Loucy (cell line): ENCODE measurements around the gene VAV2.

ENCODE experiments used
- H2AFZ ChIP-seq: fragments of 200-600 bp; sonication (generic); 2 replicates; pipeline ENCODE4 v1.6.0; 2016; ENCODE audit warnings: antibody characterized with exemption, mild to moderate bottlenecking, low read length, moderate library complexity
- H3F3A ChIP-seq: fragments of 200-600 bp; 2 replicates; pipeline ENCODE4 v1.6.0; 2016; ENCODE audit warnings: antibody characterized with exemption, low read depth, mild to moderate bottlenecking
- H3K27me3 ChIP-seq: fragments of 200-600 bp; sonication (generic); 2 replicates; pipeline ENCODE4 v1.6.1; 2014; ENCODE audit warnings: low read length, mild to moderate bottlenecking; ENCODE audit not compliant: insufficient read depth, poor library complexity, severe bottlenecking
- H3K36me3 ChIP-seq: fragments of 200-600 bp; sonication (generic); 2 replicates; pipeline ENCODE4 v1.6.1; 2016; ENCODE audit warnings: low read length; ENCODE audit not compliant: insufficient read depth
- H3K4me1 ChIP-seq: fragments of 200-600 bp; sonication (generic); 2 replicates; pipeline ENCODE4 v1.5.1; 2014; ENCODE audit warnings: low read length, mild to moderate bottlenecking; ENCODE audit not compliant: insufficient read depth, poor library complexity, severe bottlenecking
- H3K4me2 ChIP-seq: fragments of 200-600 bp; sonication (generic); 2 replicates; pipeline ENCODE4 v1.6.0; 2014; ENCODE audit warnings: antibody characterized with exemption, low read length, low read depth, mild to moderate bottlenecking; ENCODE audit not compliant: poor library complexity, severe bottlenecking
- H3K4me3 ChIP-seq: fragments of 200-600 bp; sonication (generic); 2 replicates; pipeline ENCODE4 v1.5.1; 2014; ENCODE audit warnings: low read length, mild to moderate bottlenecking, mixed read lengths; ENCODE audit not compliant: poor library complexity, severe bottlenecking
- H3K79me2 ChIP-seq: fragments of 200-600 bp; sonication (generic); 2 replicates; pipeline ENCODE4 v1.6.1; 2014; ENCODE audit warnings: low read length; ENCODE audit not compliant: insufficient read depth
- H3K9ac ChIP-seq: fragments of 200-600 bp; sonication (generic); 2 replicates; pipeline ENCODE4 v1.6.0; 2014; ENCODE audit warnings: mild to moderate bottlenecking, low read depth, low read length, moderate library complexity; ENCODE audit not compliant: poor library complexity, severe bottlenecking
- H3K9me2 ChIP-seq: fragments of 200-600 bp; sonication (generic); replicated peaks from 2 replicates; pipeline ENCODE4 v1.6.1; 2016; ENCODE audit warnings: low read depth, low read length, mixed read lengths
- H3K9me3 ChIP-seq: fragments of 200-600 bp; sonication (generic); 2 replicates; pipeline ENCODE4 v1.6.1; 2014; ENCODE audit warnings: mild to moderate bottlenecking, antibody characterized with exemption, low read length, low read depth; ENCODE audit not compliant: insufficient read depth
- H4K20me1 ChIP-seq: fragments of 200-600 bp; sonication (generic); 2 replicates; pipeline ENCODE4 v1.6.0; 2014; ENCODE audit warnings: antibody characterized with exemption, low read length, mild to moderate bottlenecking; ENCODE audit not compliant: insufficient read depth, poor library complexity, severe bottlenecking
- CTCF ChIP-seq: fragments of 200-600 bp; sonication (generic); conservative IDR thresholded peaks from 2 replicates; pipeline ENCODE4 v1.5.1; 2014; ENCODE audit warnings: mild to moderate bottlenecking, antibody characterized with exemption, low read length
- EZH2phosphoT487 ChIP-seq: fragments of 200-600 bp; IDR thresholded peaks from 2 replicates; pipeline ENCODE4 v1.6.1; 2018; ENCODE audit warnings: antibody characterized with exemption, mild to moderate bottlenecking, moderate library complexity, borderline replicate concordance

VAV2 gene

GRCh38 chr9:133855802-133856521 is 136.2 kb downstream of the VAV2 start:
- no peaks in the 10 kb centered on the region for H3K9me3 ChIP-seq
- no peaks in the 10 kb centered on the region for H3K79me2 ChIP-seq
- H3F3A ChIP-seq: no peaks in the 10 kb centered on the region
- H4K20me1 ChIP-seq: no peaks in the 10 kb centered on the region
- no peaks in the 10 kb centered on the region; the same call in 1 of the 2 replicates for H3K36me3 ChIP-seq
- H3K4me2 ChIP-seq: no peak overlapping the region
- no peaks in the 10 kb centered on the region for H3K27me3 ChIP-seq
- H3K4me3 ChIP-seq: no peak overlapping the region
- no peak overlapping the region for H2AFZ ChIP-seq
- no peak overlapping the region for H3K9ac ChIP-seq
- TF ChIP-seq CTCF: no peak
- no peak for TF ChIP-seq EZH2phosphoT487
- H3K4me1 ChIP-seq: no peaks in the 10 kb centered on the region
- H3K9me2 ChIP-seq: no peaks in the 10 kb centered on the region

- no peaks in the 10 kb centered on the region for H3K79me2 ChIP-seq
- H3K9ac ChIP-seq: no peak overlapping the region
- no peaks in the 10 kb centered on the region; the same call in 1 of the 2 replicates for H3K36me3 ChIP-seq
- H3K9me2 ChIP-seq: no peaks in the 10 kb centered on the region
- no peak for TF ChIP-seq EZH2phosphoT487
- TF ChIP-seq CTCF: no peak
- H3K4me2 ChIP-seq: no peak overlapping the region
- H3F3A ChIP-seq: no peaks in the 10 kb centered on the region
- H3K4me1 ChIP-seq: no peaks in the 10 kb centered on the region
- H3K9me3 ChIP-seq: no peaks in the 10 kb centered on the region
- H2AFZ ChIP-seq: no peak overlapping the region
- no peak overlapping the region for H3K4me3 ChIP-seq
- H3K27me3 ChIP-seq: no peaks in the 10 kb centered on the region
- no peaks in the 10 kb centered on the region for H4K20me1 ChIP-seq
Observed at GRCh38 chr9:133855371-133855770, 136.8 kb downstream of the VAV2 start.

GRCh38 chr9:133854765-133855164 is 137.4 kb downstream of the VAV2 start:
- Histone ChIP-seq H3K4me2 (no peak overlapping the region), H3F3A (no peaks in the 10 kb centered on the region), H2AFZ (no peak overlapping the region), H4K20me1 (no peaks in the 10 kb centered on the region), H3K4me3 (no peak overlapping the region), H3K9me2 (no peaks in the 10 kb centered on the region), H3K9ac (no peak overlapping the region), H3K79me2 (no peaks in the 10 kb centered on the region), H3K4me1 (no peaks in the 10 kb centered on the region), H3K9me3 (no peaks in the 10 kb centered on the region), H3K36me3 (no peaks in the 10 kb centered on the region; the same call in 1 of the 2 replicates), H3K27me3 (no peaks in the 10 kb centered on the region)
- TF ChIP-seq CTCF (no peak), EZH2phosphoT487 (no peak)
